ENCODE measurements around the gene KRT2.

GRCh38 chr12:52657250-52657902 lies 5.4 kb upstream of the KRT2 start:
- TF ChIP-seq FOXA1 (IDR thresholded peaks at IDR 0.05) (no peak), RAD21 (IDR thresholded peaks at IDR 0.05) (no peak), CTCF (IDR thresholded peaks at IDR 0.05; ENCODE audit: low read depth, low read length, missing input control) (no peak), YY1 (IDR thresholded peaks at IDR 0.05) (no peak), SP1 (IDR thresholded peaks at IDR 0.05) (no peak), TAF1 (conservative IDR thresholded peaks at IDR 0.05) (no peak)
- TF ChIP-seq, protein P1, sequence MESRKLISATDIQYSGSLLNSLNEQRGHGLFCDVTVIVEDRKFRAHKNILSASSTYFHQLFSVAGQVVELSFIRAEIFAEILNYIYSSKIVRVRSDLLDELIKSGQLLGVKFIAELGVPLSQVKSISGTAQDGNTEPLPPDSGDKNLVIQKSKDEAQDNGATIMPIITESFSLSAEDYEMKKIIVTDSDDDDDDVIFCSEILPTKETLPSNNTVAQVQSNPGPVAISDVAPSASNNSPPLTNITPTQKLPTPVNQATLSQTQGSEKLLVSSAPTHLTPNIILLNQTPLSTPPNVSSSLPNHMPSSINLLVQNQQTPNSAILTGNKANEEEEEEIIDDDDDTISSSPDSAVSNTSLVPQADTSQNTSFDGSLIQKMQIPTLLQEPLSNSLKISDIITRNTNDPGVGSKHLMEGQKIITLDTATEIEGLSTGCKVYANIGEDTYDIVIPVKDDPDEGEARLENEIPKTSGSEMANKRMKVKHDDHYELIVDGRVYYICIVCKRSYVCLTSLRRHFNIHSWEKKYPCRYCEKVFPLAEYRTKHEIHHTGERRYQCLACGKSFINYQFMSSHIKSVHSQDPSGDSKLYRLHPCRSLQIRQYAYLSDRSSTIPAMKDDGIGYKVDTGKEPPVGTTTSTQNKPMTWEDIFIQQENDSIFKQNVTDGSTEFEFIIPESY (IDR thresholded peaks at IDR 0.05) = no peak

Measured in liver (tissue), 3 donors.